Muscle layer of colon (tissue), 2 donors: Measurements from ENCODE around the gene CAPSL.

Experiments
- H3K27ac ChIP-seq: one replicate; pipeline ENCODE4 v1.7.0; 2013; ENCODE audit warnings: low read depth, mild to moderate bottlenecking, low read length, moderate library complexity
- H3K27me3 ChIP-seq, 2 donors: one replicate each; pipeline ENCODE4 v1.7.0; 2013; ENCODE audit warnings: low read length in 2 of 2, mild to moderate bottlenecking in 2 of 2; ENCODE audit not compliant: insufficient read depth in 2 of 2, control insufficient read depth in 1 of 2
- H3K36me3 ChIP-seq: one replicate; pipeline ENCODE4 v1.7.0; 2013; ENCODE audit warnings: mild to moderate bottlenecking, low read length; ENCODE audit not compliant: insufficient read depth
- H3K4me1 ChIP-seq: one replicate; pipeline ENCODE4 v1.7.0; 2013; ENCODE audit warnings: mild to moderate bottlenecking, low read length; ENCODE audit not compliant: insufficient read depth
- H3K4me3 ChIP-seq, 2 donors: one replicate each; pipeline ENCODE4 v1.7.0; 2013; ENCODE audit warnings: low read length in 2 of 2, low read depth in 1 of 2, mild to moderate bottlenecking in 1 of 2, moderate library complexity in 1 of 2
- H3K9ac ChIP-seq: one replicate; pipeline ENCODE4 v1.7.0; 2013; ENCODE audit warnings: low read length
- H3K9me3 ChIP-seq: one replicate; pipeline ENCODE4 v1.7.0; 2013; ENCODE audit warnings: mild to moderate bottlenecking, low read length
- donor health status: abdominal sarcoma.
- donor health status: Adenocarcinoma of cecum.

Gene CAPSL

GRCh38 chr5:35939639-35940038 is 1.2 kb upstream of the CAPSL start:
- Histone ChIP-seq H3K9ac (no peak overlapping the region), H3K36me3 (no peaks in the 10 kb centered on the region), H3K4me1 (no peaks in the 10 kb centered on the region), H3K27me3 (no peaks in the 10 kb centered on the region), H3K4me3 (no peak overlapping the region), H3K27ac (no peak overlapping the region), H3K9me3 (no peaks in the 10 kb centered on the region)

GRCh38 chr5:35926389-35927051 is 11.9 kb downstream of the CAPSL start:
- Histone ChIP-seq H3K4me3 (peak overlapping the region in 1 of 2 donors; percentile 22), H3K9ac (no peak overlapping the region), H3K9me3 (no peaks in the 10 kb centered on the region), H3K36me3 (no peaks in the 10 kb centered on the region), H3K27ac (no peak overlapping the region), H3K4me1 (no peaks in the 10 kb centered on the region), H3K27me3 (peaks cover 0 to 5% of the 10 kb centered on the region in 2 donors)

GRCh38 chr5:35924950-35925722 is 13.3 kb downstream of the CAPSL start:
- no peak overlapping the region for H3K27ac ChIP-seq
- no peaks in the 10 kb centered on the region for H3K36me3 ChIP-seq
- H3K9ac ChIP-seq, result no peak overlapping the region
- no peaks in the 10 kb centered on the region for H3K9me3 ChIP-seq
- no peaks in the 10 kb centered on the region for H3K4me1 ChIP-seq
- H3K4me3 ChIP-seq, result no peak overlapping the region
- H3K27me3 ChIP-seq, result peaks cover 0 to 5% of the 10 kb centered on the region in 2 donors

- Histone ChIP-seq H3K27ac (no peak overlapping the region), H3K36me3 (no peaks in the 10 kb centered on the region), H3K27me3 (peaks cover 0 to 5% of the 10 kb centered on the region in 2 donors), H3K4me1 (no peaks in the 10 kb centered on the region), H3K9ac (no peak overlapping the region), H3K9me3 (no peaks in the 10 kb centered on the region), H3K4me3 (no peak overlapping the region)
Observed at GRCh38 chr5:35924122-35924949, 14.1 kb downstream of the CAPSL start.

- no peak overlapping the region for H3K9ac ChIP-seq
- no peak overlapping the region for H3K27ac ChIP-seq
- H3K9me3 ChIP-seq, result no peaks in the 10 kb centered on the region
- peaks cover 0 to 5% of the 10 kb centered on the region in 2 donors for H3K27me3 ChIP-seq
- H3K4me1 ChIP-seq, result no peaks in the 10 kb centered on the region
- H3K4me3 ChIP-seq, result no peak overlapping the region
- no peaks in the 10 kb centered on the region for H3K36me3 ChIP-seq
Observed at GRCh38 chr5:35922468-35922867, 16.0 kb downstream of the CAPSL start.

GRCh38 chr5:35921930-35922329 is 16.5 kb downstream of the CAPSL start:
- Histone ChIP-seq H3K4me3 (no peak overlapping the region), H3K27me3 (peaks cover 0 to 4% of the 10 kb centered on the region in 2 donors), H3K27ac (no peak overlapping the region), H3K4me1 (no peaks in the 10 kb centered on the region), H3K9ac (no peak overlapping the region), H3K36me3 (no peaks in the 10 kb centered on the region), H3K9me3 (no peaks in the 10 kb centered on the region)

GRCh38 chr5:35920890-35921289 is 17.5 kb downstream of the CAPSL start:
- Histone ChIP-seq H3K9me3 (no peaks in the 10 kb centered on the region), H3K9ac (no peak overlapping the region), H3K27ac (no peak overlapping the region), H3K4me1 (no peaks in the 10 kb centered on the region), H3K36me3 (no peaks in the 10 kb centered on the region), H3K27me3 (no peaks in the 10 kb centered on the region), H3K4me3 (no peak overlapping the region)

GRCh38 chr5:35919191-35919590 is 19.2 kb downstream of the CAPSL start:
- H3K4me1 ChIP-seq, result no peaks in the 10 kb centered on the region
- no peak overlapping the region for H3K9ac ChIP-seq
- H3K9me3 ChIP-seq, result no peaks in the 10 kb centered on the region
- H3K27ac ChIP-seq, result no peak overlapping the region
- H3K36me3 ChIP-seq, result no peaks in the 10 kb centered on the region
- no peak overlapping the region for H3K4me3 ChIP-seq
- no peaks in the 10 kb centered on the region for H3K27me3 ChIP-seq

GRCh38 chr5:35908814-35909213 is 29.6 kb downstream of the CAPSL start:
- H3K9ac ChIP-seq, result no peak overlapping the region
- no peaks in the 10 kb centered on the region for H3K27me3 ChIP-seq
- no peaks in the 10 kb centered on the region for H3K9me3 ChIP-seq
- H3K27ac ChIP-seq, result no peak overlapping the region
- H3K36me3 ChIP-seq, result no peaks in the 10 kb centered on the region
- no peak overlapping the region for H3K4me3 ChIP-seq
- H3K4me1 ChIP-seq, result no peaks in the 10 kb centered on the region

- Histone ChIP-seq H3K9ac (no peak overlapping the region), H3K4me1 (no peaks in the 10 kb centered on the region), H3K9me3 (no peaks in the 10 kb centered on the region), H3K27ac (no peak overlapping the region), H3K27me3 (no peaks in the 10 kb centered on the region), H3K4me3 (no peak overlapping the region), H3K36me3 (no peaks in the 10 kb centered on the region)
Observed at GRCh38 chr5:35908228-35908627, 30.2 kb downstream of the CAPSL start.

- H3K9me3 ChIP-seq, result no peaks in the 10 kb centered on the region
- no peak overlapping the region for H3K9ac ChIP-seq
- H3K27me3 ChIP-seq, result no peaks in the 10 kb centered on the region
- H3K4me3 ChIP-seq, result no peak overlapping the region
- H3K4me1 ChIP-seq, result no peaks in the 10 kb centered on the region
- H3K27ac ChIP-seq, result no peak overlapping the region
- no peaks in the 10 kb centered on the region for H3K36me3 ChIP-seq
Observed at GRCh38 chr5:35904443-35905132, 33.8 kb downstream of the CAPSL start.
